ENCODE results near the gene CCL2.

DNA sequence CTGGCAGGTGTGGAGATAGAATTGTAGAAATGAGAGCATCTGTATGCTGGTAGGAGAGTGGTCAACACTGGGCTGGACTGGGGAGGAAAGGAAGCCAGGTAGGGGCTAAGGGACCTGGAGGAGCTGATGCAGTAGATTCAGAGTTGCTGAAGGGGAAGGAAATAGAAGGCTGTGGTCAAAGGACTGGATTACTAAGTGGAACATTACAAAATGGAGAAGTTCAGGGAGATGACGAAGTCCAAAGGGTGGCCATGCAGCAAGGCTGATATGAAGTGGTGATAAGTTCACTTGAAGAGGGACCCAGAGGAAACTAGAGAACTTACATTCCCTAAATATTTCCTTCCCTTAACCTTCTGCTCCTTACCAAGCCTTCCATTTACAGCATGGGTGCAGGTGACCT is 8.6 kb upstream of the CCL2 start:
- no peak for TF ChIP-seq SIN3A (IDR thresholded peaks at IDR 0.05; ENCODE audit: borderline replicate concordance, insufficient read depth, low read length)
- TF ChIP-seq POLR2AphosphoS5 (IDR thresholded peaks at IDR 0.05; ENCODE audit: low read depth, low read length), result no peak
- TF ChIP-seq, protein P1, sequence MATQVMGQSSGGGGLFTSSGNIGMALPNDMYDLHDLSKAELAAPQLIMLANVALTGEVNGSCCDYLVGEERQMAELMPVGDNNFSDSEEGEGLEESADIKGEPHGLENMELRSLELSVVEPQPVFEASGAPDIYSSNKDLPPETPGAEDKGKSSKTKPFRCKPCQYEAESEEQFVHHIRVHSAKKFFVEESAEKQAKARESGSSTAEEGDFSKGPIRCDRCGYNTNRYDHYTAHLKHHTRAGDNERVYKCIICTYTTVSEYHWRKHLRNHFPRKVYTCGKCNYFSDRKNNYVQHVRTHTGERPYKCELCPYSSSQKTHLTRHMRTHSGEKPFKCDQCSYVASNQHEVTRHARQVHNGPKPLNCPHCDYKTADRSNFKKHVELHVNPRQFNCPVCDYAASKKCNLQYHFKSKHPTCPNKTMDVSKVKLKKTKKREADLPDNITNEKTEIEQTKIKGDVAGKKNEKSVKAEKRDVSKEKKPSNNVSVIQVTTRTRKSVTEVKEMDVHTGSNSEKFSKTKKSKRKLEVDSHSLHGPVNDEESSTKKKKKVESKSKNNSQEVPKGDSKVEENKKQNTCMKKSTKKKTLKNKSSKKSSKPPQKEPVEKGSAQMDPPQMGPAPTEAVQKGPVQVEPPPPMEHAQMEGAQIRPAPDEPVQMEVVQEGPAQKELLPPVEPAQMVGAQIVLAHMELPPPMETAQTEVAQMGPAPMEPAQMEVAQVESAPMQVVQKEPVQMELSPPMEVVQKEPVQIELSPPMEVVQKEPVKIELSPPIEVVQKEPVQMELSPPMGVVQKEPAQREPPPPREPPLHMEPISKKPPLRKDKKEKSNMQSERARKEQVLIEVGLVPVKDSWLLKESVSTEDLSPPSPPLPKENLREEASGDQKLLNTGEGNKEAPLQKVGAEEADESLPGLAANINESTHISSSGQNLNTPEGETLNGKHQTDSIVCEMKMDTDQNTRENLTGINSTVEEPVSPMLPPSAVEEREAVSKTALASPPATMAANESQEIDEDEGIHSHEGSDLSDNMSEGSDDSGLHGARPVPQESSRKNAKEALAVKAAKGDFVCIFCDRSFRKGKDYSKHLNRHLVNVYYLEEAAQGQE (IDR thresholded peaks at IDR 0.05; ENCODE audit: insufficient read depth in 1 of 2, low read depth in 2 of 2, low read length in 2 of 2), result no peak
- no peak for TF ChIP-seq TAF1 (IDR thresholded peaks at IDR 0.05; ENCODE audit: borderline replicate concordance, insufficient read depth, low read length)
- TF ChIP-seq FOXP2 (optimal IDR thresholded peaks at IDR 0.05; ENCODE audit: borderline replicate concordance, extremely low read depth, extremely low read length, insufficient read depth), result no peak
